ENCODE data around the gene CHCHD6.

- TF ChIP-seq, protein P1, sequence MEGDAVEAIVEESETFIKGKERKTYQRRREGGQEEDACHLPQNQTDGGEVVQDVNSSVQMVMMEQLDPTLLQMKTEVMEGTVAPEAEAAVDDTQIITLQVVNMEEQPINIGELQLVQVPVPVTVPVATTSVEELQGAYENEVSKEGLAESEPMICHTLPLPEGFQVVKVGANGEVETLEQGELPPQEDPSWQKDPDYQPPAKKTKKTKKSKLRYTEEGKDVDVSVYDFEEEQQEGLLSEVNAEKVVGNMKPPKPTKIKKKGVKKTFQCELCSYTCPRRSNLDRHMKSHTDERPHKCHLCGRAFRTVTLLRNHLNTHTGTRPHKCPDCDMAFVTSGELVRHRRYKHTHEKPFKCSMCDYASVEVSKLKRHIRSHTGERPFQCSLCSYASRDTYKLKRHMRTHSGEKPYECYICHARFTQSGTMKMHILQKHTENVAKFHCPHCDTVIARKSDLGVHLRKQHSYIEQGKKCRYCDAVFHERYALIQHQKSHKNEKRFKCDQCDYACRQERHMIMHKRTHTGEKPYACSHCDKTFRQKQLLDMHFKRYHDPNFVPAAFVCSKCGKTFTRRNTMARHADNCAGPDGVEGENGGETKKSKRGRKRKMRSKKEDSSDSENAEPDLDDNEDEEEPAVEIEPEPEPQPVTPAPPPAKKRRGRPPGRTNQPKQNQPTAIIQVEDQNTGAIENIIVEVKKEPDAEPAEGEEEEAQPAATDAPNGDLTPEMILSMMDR (IDR thresholded peaks at IDR 0.05), result no peak
- no peak for TF ChIP-seq POLR2A (IDR thresholded peaks at IDR 0.05)
Measured at GRCh38 chr3:126677862-126678503, 26.1 kb upstream of the CHCHD6 start.

Data from adrenal gland (tissue), 5 donors.